ENCODE measurements around the gene NEMP1.

The NEMP1 gene

GRCh38 chr12:57106021-57106708 lies 27.6 kb upstream of the NEMP1 start:
- DNase-seq: no peak

- no peak for DNase-seq
Observed at GRCh38 chr12:57105011-57105753, 26.6 kb upstream of the NEMP1 start.

GRCh38 chr12:57104292-57104910 lies 25.8 kb upstream of the NEMP1 start:
- no peak for DNase-seq

GRCh38 chr12:57103856-57104255 lies 25.3 kb upstream of the NEMP1 start:
- no peak for DNase-seq

- DNase-seq: no peak
Observed at GRCh38 chr12:57101892-57102695, 23.5 kb upstream of the NEMP1 start.

- DNase-seq: no peak
Observed at GRCh38 chr12:57099766-57100165, 21.2 kb upstream of the NEMP1 start.

GRCh38 chr12:57099047-57099714 lies 20.6 kb upstream of the NEMP1 start:
- no peak for DNase-seq

GRCh38 chr12:57098546-57098945 lies 20.0 kb upstream of the NEMP1 start:
- no peak for DNase-seq

- no peak for DNase-seq
Observed at GRCh38 chr12:57097554-57097835, 18.9 kb upstream of the NEMP1 start.

GRCh38 chr12:57096748-57097553 lies 18.4 kb upstream of the NEMP1 start:
- no peak for DNase-seq

- no peak for DNase-seq
Observed at GRCh38 chr12:57096099-57096572, 17.5 kb upstream of the NEMP1 start.

GRCh38 chr12:57095440-57095839 lies 16.8 kb upstream of the NEMP1 start:
- DNase-seq: no peak

- no peak for DNase-seq
Observed at GRCh38 chr12:57094208-57095160, 15.9 kb upstream of the NEMP1 start.

- DNase-seq: no peak
Observed at GRCh38 chr12:57093415-57094207, 15.0 kb upstream of the NEMP1 start.

- no peak for DNase-seq
Observed at GRCh38 chr12:57092876-57093414, 14.4 kb upstream of the NEMP1 start.

GRCh38 chr12:57092529-57092862 lies 13.9 kb upstream of the NEMP1 start:
- DNase-seq: no peak

GRCh38 chr12:57091638-57092528 lies 13.3 kb upstream of the NEMP1 start:
- DNase-seq: no peak

- DNase-seq: no peak
Observed at GRCh38 chr12:57090924-57091637, 12.5 kb upstream of the NEMP1 start.
